SK-N-SH (cell line): ENCODE measurements around the gene PCSK2. TPM values are rescaled to one million over a fixed set of nuclear protein-coding genes. Genes with fewer than 3 reads are reported as not detected.

Source experiments
- CTCF ChIA-PET: fragments of 300-600, 350-600 bp; formaldehyde crosslinking; extraction: SDS; loops from one replicate; lab custom pipeline; 2021; lab: Yijun Ruan, JAX
- POLR2A ChIA-PET: fragments of 350-600 bp; sonication (Branson Sonifier 250); formaldehyde crosslinking; extraction: SDS; loops from one replicate; lab custom pipeline; 2020; ENCODE audit warnings: antibody characterized with exemption, inconsistent platforms; lab: Yijun Ruan, JAX
- DNase-seq: peaks from one replicate; pipeline ENCODE4 v3.0.0; 2012
- H2AFZ ChIP-seq: fragments of 200-600 bp; sonication (generic); 2 replicates; pipeline ENCODE4 v1.8.1; 2016; ENCODE audit warnings: antibody characterized with exemption, mild to moderate bottlenecking, low read depth
- H3F3A ChIP-seq: fragments of 200-600 bp; sonication (generic); replicated peaks from 2 replicates; pipeline ENCODE3; 2016; ENCODE audit warnings: antibody characterized with exemption, mild to moderate bottlenecking; ENCODE audit not compliant: insufficient read depth
- H3K27ac ChIP-seq, 2 experiments: fragments of 200-500 bp in 1 of 2; fragments of 200-600 bp in 1 of 2; sonication (Bioruptor generic) in 1 of 2; sonication (generic), shearing (Covaris generic) in 1 of 2; 2 replicates each; pipeline versions ENCODE4 v1.5.1 to v1.6.1; 2014 to 2016; ENCODE audit warnings: low read depth in 2 of 2, inconsistent platforms in 1 of 2, low read length in 1 of 2, mild to moderate bottlenecking in 1 of 2, mixed read lengths in 1 of 2
- H3K27me3 ChIP-seq: fragments of 200-600 bp; sonication (generic), shearing (Covaris generic); 2 replicates; pipeline ENCODE4 v1.6.1; 2016; ENCODE audit warnings: mixed run types; ENCODE audit not compliant: insufficient read depth
- H3K36me3 ChIP-seq, 2 experiments: fragments of 200-500 bp in 1 of 2; fragments of 200-600 bp in 1 of 2; sonication (Bioruptor generic) in 1 of 2; sonication (generic) in 1 of 2; replicated peaks in 1 of 2; 2 replicates each; pipeline versions ENCODE3 to v1.5.1; 2014 to 2016; ENCODE audit warnings: low read length in 1 of 2, mild to moderate bottlenecking in 1 of 2; ENCODE audit not compliant: insufficient read depth in 2 of 2, control insufficient read depth in 1 of 2
- H3K4me1 ChIP-seq, 2 experiments: fragments of 200-500 bp in 1 of 2; fragments of 200-600 bp in 1 of 2; sonication (Bioruptor generic) in 1 of 2; sonication (generic), shearing (Covaris generic) in 1 of 2; 2 replicates each; pipeline versions ENCODE4 v1.5.1 to v1.6.1; 2014 to 2016; ENCODE audit warnings: low read depth in 1 of 2, low read length in 1 of 2, mixed run types in 1 of 2; ENCODE audit not compliant: insufficient read depth in 2 of 2, control insufficient read depth in 1 of 2
- H3K4me2 ChIP-seq: fragments of 200-600 bp; sonication (generic), shearing (Covaris generic); 2 replicates; pipeline ENCODE4 v1.6.1; 2017; ENCODE audit warnings: mixed run types
- H3K4me3 ChIP-seq, 2 experiments: fragments of 200-500 bp in 1 of 2; fragments of 200-600 bp in 1 of 2; sonication (Bioruptor generic) in 1 of 2; sonication (generic), shearing (Covaris generic) in 1 of 2; 2 replicates each; pipeline versions ENCODE4 v1.5.1 to v1.8.1; 2014 to 2016; ENCODE audit warnings: low read depth in 2 of 2, inconsistent platforms in 1 of 2, low read length in 1 of 2, mild to moderate bottlenecking in 1 of 2, mixed read lengths in 1 of 2, moderate library complexity in 1 of 2
- H3K79me2 ChIP-seq: fragments of 200-600 bp; sonication (generic); 2 replicates; pipeline ENCODE4 v1.8.1; 2017; ENCODE audit warnings: mild to moderate bottlenecking; ENCODE audit not compliant: insufficient read depth
- H3K9ac ChIP-seq: fragments of 200-600 bp; sonication (generic); 2 replicates; pipeline ENCODE4 v1.6.1; 2017; ENCODE audit warnings: mixed run types
- H3K9me2 ChIP-seq: fragments of 200-600 bp; sonication (generic); 2 replicates; pipeline ENCODE4 v1.6.1; 2017; ENCODE audit warnings: mixed run types
- H3K9me3 ChIP-seq: fragments of 200-600 bp; sonication (generic); 2 replicates; pipeline ENCODE4 v1.6.1; 2017; ENCODE audit warnings: mixed run types, mild to moderate bottlenecking, moderate library complexity
- H4K20me1 ChIP-seq: fragments of 200-600 bp; sonication (generic); 2 replicates; pipeline ENCODE4 v1.6.1; 2017; ENCODE audit warnings: mild to moderate bottlenecking, mixed run types; ENCODE audit not compliant: insufficient read depth
- CHD2 ChIP-seq: fragments of 150-350 bp; IDR thresholded peaks from 2 replicates; pipeline ENCODE4 v1.6.1; 2018; ENCODE audit warnings: low read length; ENCODE audit not compliant: partially characterized antibody
- ELF1 ChIP-seq: IDR thresholded peaks from 2 replicates; pipeline ENCODE4 v1.4.0; 2012
- FOXJ3 ChIP-seq: sonication (generic); formaldehyde crosslinking; IDR thresholded peaks from 2 replicates; pipeline ENCODE4 v1.5.1; 2020; ENCODE audit warnings: mild to moderate bottlenecking, missing genetic modification reagents
- GABPA ChIP-seq: IDR thresholded peaks from 2 replicates; pipeline ENCODE4 v1.4.0; 2012; ENCODE audit warnings: low read depth, mild to moderate bottlenecking
- GATA2 ChIP-seq: sonication (generic); formaldehyde crosslinking; IDR thresholded peaks from 2 replicates; pipeline ENCODE4 v1.5.0; 2020; ENCODE audit warnings: mild to moderate bottlenecking, missing genetic modification reagents
- JUND ChIP-seq: IDR thresholded peaks from 2 replicates; pipeline ENCODE4 v1.4.0; 2012
- MEF2A ChIP-seq: IDR thresholded peaks from 2 replicates; pipeline ENCODE4 v1.4.0; 2012; ENCODE audit warnings: low read depth, borderline replicate concordance
- MXI1 ChIP-seq: IDR thresholded peaks from 2 replicates; pipeline ENCODE4 v1.6.1; 2012; ENCODE audit warnings: mild to moderate bottlenecking, low read depth, low read length, improper control_type of control experiment
- NFIC ChIP-seq: IDR thresholded peaks from 2 replicates; pipeline ENCODE4 v1.4.0; 2012; ENCODE audit warnings: borderline replicate concordance
- NRF1 ChIP-seq: IDR thresholded peaks from 2 replicates; pipeline ENCODE4 v1.6.1; 2012; ENCODE audit warnings: low read depth, mild to moderate bottlenecking, low read length
- RAD21 ChIP-seq: IDR thresholded peaks from 2 replicates; pipeline ENCODE4 v1.6.1; 2012; ENCODE audit warnings: mild to moderate bottlenecking, low read length
- RCOR1 ChIP-seq: fragments of 150-350 bp; IDR thresholded peaks from 2 replicates; pipeline ENCODE4 v1.6.1; 2017; ENCODE audit warnings: antibody characterized with exemption, low read length
- RFX5 ChIP-seq: IDR thresholded peaks from 2 replicates; pipeline ENCODE4 v1.6.1; 2012; ENCODE audit warnings: mild to moderate bottlenecking, improper control_type of control experiment, low read length
- SIN3A ChIP-seq: IDR thresholded peaks from 2 replicates; pipeline ENCODE4 v1.6.1; 2012; ENCODE audit warnings: low read depth, mild to moderate bottlenecking, low read length, moderate library complexity, borderline replicate concordance
- TCF12 ChIP-seq: IDR thresholded peaks from 2 replicates; pipeline ENCODE4 v1.4.0; 2012
- TEAD4 ChIP-seq: IDR thresholded peaks from 2 replicates; pipeline ENCODE4 v1.4.0; 2012; ENCODE audit warnings: mild to moderate bottlenecking, borderline replicate concordance; ENCODE audit not compliant: insufficient read depth
- YY1 ChIP-seq: IDR thresholded peaks from 2 replicates; pipeline ENCODE4 v1.4.0; 2012; ENCODE audit warnings: low read depth, mild to moderate bottlenecking
- ZBTB33 ChIP-seq: IDR thresholded peaks from 2 replicates; pipeline ENCODE4 v1.4.0; 2012; ENCODE audit warnings: low read depth, borderline replicate concordance
- WGBS: methylation state at CpG from one replicate; pipeline ENCODE4 v1.1.6; 2017; ENCODE audit warnings: low lambda C conversion rate; 5-methylcytosine and 5-hydroxymethylcytosine counted together
- polyA plus RNA-seq, 3 experiments: library from polyadenylated mRNA; depleted of rRNA; stranded (reverse); fragments of >200 nt; gene quantifications; 2 replicates each; pipeline ENCODE4 v1.2.3, GENCODE V29; 2012
- TF ChIP-seq, protein P1 (sequence below): IDR thresholded peaks from 2 replicates; pipeline ENCODE4; 2012
- TF ChIP-seq, protein P2 (sequence below): fragments of 150-350 bp; IDR thresholded peaks from 2 replicates; pipeline ENCODE4 v1.6.1; 2016; ENCODE audit warnings: mild to moderate bottlenecking, low read depth, low read length
- TF ChIP-seq, protein P3 (sequence below): fragments of 150-350 bp; IDR thresholded peaks from 2 replicates; pipeline ENCODE4 v1.6.1; 2017; ENCODE audit warnings: antibody characterized with exemption, low read length, low read depth, borderline replicate concordance

The PCSK2 gene
- polyA plus RNA-seq, 1 of the 3 experiments (the other 2 are of a cell fraction): not detected

DNA sequence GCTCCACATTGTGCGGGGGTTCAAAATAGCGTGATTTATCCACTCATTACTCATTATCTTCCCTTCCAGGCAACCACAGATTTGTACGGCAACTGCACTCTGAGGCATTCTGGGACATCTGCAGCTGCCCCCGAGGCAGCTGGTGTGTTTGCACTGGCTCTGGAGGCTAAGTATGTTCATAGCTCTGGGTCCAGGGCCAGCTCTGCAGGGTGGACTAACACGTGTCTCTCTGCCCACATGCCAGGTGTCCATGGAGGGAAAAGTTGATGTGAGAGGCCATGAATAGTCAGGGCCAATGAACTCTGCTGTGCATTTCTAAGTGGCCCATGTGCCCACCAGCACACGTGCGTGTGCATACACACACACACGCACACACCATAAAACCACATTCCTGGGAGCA is 229.4 kb downstream of the PCSK2 start:
- no peaks in the 10 kb centered on the region for H3K27me3 ChIP-seq
- 57% methylated on average over 8 of the region's 8 CpGs for WGBS
- no peak overlapping the region for H3K27ac ChIP-seq
- no peak overlapping the region for H3K4me2 ChIP-seq
- POLR2A ChIA-PET: no interaction called here
- H4K20me1 ChIP-seq: no peaks in the 10 kb centered on the region
- no peak for TF ChIP-seq RCOR1
- no peak for TF ChIP-seq ELF1
- TF ChIP-seq FOXJ3 (CRISPR knock-in tag): no peak
- no peak for TF ChIP-seq RFX5
- TF ChIP-seq, protein P1, sequence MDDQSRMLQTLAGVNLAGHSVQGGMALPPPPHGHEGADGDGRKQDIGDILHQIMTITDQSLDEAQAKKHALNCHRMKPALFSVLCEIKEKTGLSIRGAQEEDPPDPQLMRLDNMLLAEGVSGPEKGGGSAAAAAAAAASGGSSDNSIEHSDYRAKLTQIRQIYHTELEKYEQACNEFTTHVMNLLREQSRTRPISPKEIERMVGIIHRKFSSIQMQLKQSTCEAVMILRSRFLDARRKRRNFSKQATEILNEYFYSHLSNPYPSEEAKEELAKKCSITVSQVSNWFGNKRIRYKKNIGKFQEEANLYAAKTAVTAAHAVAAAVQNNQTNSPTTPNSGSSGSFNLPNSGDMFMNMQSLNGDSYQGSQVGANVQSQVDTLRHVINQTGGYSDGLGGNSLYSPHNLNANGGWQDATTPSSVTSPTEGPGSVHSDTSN: no peak
- no peak for TF ChIP-seq TEAD4
- TF ChIP-seq JUND: no peak
- no peak for TF ChIP-seq RAD21
- TF ChIP-seq, protein P2, sequence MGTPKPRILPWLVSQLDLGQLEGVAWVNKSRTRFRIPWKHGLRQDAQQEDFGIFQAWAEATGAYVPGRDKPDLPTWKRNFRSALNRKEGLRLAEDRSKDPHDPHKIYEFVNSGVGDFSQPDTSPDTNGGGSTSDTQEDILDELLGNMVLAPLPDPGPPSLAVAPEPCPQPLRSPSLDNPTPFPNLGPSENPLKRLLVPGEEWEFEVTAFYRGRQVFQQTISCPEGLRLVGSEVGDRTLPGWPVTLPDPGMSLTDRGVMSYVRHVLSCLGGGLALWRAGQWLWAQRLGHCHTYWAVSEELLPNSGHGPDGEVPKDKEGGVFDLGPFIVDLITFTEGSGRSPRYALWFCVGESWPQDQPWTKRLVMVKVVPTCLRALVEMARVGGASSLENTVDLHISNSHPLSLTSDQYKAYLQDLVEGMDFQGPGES: no peak
- TF ChIP-seq GABPA: no peak
- TF ChIP-seq CHD2: no peak
- no peak for TF ChIP-seq NFIC
- TF ChIP-seq NRF1: no peak
- TF ChIP-seq GATA2 (CRISPR knock-in tag): no peak
- no peak for TF ChIP-seq SIN3A
- TF ChIP-seq MEF2A: no peak
- no peak overlapping the region for H3K9ac ChIP-seq
- no peaks in the 10 kb centered on the region for H3K9me2 ChIP-seq
- H3K4me3 ChIP-seq: no peak overlapping the region
- H3K4me1 ChIP-seq: no peaks in the 10 kb centered on the region
- CTCF ChIA-PET: no interaction called here
- H3K79me2 ChIP-seq: no peaks in the 10 kb centered on the region
- H3F3A ChIP-seq: no peaks in the 10 kb centered on the region
- H3K36me3 ChIP-seq: no peaks in the 10 kb centered on the region
- no peak for DNase-seq
- no peaks in the 10 kb centered on the region for H3K9me3 ChIP-seq
- H2AFZ ChIP-seq: no peak overlapping the region

GRCh38 chr20:17457079-17457478 is 230.2 kb downstream of the PCSK2 start:
- 43% methylated on average over 1 of the region's 1 CpG for WGBS
- DNase-seq: no peak
- Histone ChIP-seq H2AFZ (no peak overlapping the region), H3K9me3 (no peaks in the 10 kb centered on the region), H3K27ac (no peak overlapping the region), H3F3A (no peaks in the 10 kb centered on the region), H3K9ac (no peak overlapping the region), H3K27me3 (no peaks in the 10 kb centered on the region), H3K36me3 (no peaks in the 10 kb centered on the region), H3K79me2 (no peaks in the 10 kb centered on the region), H3K9me2 (no peaks in the 10 kb centered on the region), H3K4me1 (no peaks in the 10 kb centered on the region), H3K4me3 (no peak overlapping the region), H4K20me1 (no peaks in the 10 kb centered on the region), H3K4me2 (no peak overlapping the region)
- ChIA-PET POLR2A (no interaction called here), CTCF (no interaction called here)
- TF ChIP-seq SIN3A: no peak
- TF ChIP-seq YY1: no peak
- TF ChIP-seq MXI1: no peak
- TF ChIP-seq, protein P2: no peak
- no peak for TF ChIP-seq GATA2 (CRISPR knock-in tag)
- no peak for TF ChIP-seq CHD2
- no peak for TF ChIP-seq TCF12
- no peak for TF ChIP-seq NRF1
- no peak for TF ChIP-seq JUND
- TF ChIP-seq RCOR1: no peak
- no peak for TF ChIP-seq ZBTB33
- TF ChIP-seq, protein P3, sequence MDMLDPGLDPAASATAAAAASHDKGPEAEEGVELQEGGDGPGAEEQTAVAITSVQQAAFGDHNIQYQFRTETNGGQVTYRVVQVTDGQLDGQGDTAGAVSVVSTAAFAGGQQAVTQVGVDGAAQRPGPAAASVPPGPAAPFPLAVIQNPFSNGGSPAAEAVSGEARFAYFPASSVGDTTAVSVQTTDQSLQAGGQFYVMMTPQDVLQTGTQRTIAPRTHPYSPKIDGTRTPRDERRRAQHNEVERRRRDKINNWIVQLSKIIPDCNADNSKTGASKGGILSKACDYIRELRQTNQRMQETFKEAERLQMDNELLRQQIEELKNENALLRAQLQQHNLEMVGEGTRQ: no peak
